Lower lobe of right lung (tissue), 2 donors: ENCODE measurements around the gene GTPBP6. TPM values are rescaled to one million over a fixed set of nuclear protein-coding genes. Genes with fewer than 3 reads are reported as not detected.

ENCODE experiments used
- ATAC-seq, 2 donors: fragments of 200-7000 bp; cut with Tn5 transposase; one replicate each; pipeline ENCODE4 v1.9.1; 2020 to 2022; ENCODE audit warnings: mild to moderate bottlenecking in 2 of 2, moderate library complexity in 2 of 2
- DNase-seq: peaks from one replicate; pipeline ENCODE4 v3.0.0-alpha.2; 2020
- H3K27ac ChIP-seq: fragments of 200-600 bp; one replicate; pipeline ENCODE4 v1.8.0; 2022
- H3K27me3 ChIP-seq: fragments of 200-600 bp; one replicate; pipeline ENCODE4 v1.8.0; 2022; ENCODE audit warnings: low read depth
- H3K36me3 ChIP-seq: fragments of 200-600 bp; one replicate; pipeline ENCODE4 v1.8.0; 2022; ENCODE audit warnings: mild to moderate bottlenecking
- H3K4me1 ChIP-seq: fragments of 200-600 bp; one replicate; pipeline ENCODE4 v1.8.0; 2022
- H3K4me3 ChIP-seq: fragments of 200-600 bp; one replicate; pipeline ENCODE4 v1.8.0; 2022; ENCODE audit warnings: mild to moderate bottlenecking
- H3K9me3 ChIP-seq: fragments of 200-600 bp; one replicate; pipeline ENCODE4 v1.8.0; 2022
- CTCF ChIP-seq: fragments of 200-600 bp; IDR thresholded peaks from one replicate; pipeline ENCODE4 v1.8.0; 2022; ENCODE audit warnings: antibody characterized with exemption, mild to moderate bottlenecking
- intact Hi-C: fragments of 100-400 bp; cut with DNase I; formaldehyde crosslinking; loops from one replicate; pipeline ENCODE4 v1.11.0; 2022
- total RNA-seq: library from RNA; stranded (reverse); fragmentation: NEBNext Ultra II Directional; extraction: Animal tissue kit (Norgen Biotek cat#: 25700); gene quantifications from one replicate; pipeline ENCODE4 v1.2.1, GENCODE V29; 2021
- donor health status: DM: no; HTN: yes; CAD: no; lungs with severe emphysema.

Gene GTPBP6
- total RNA-seq, 1 donor from 2014 or later = 47.1 TPM

- DNase-seq (no peak), ATAC-seq (no peak)
- Histone ChIP-seq H3K4me1 (peaks cover 6% of the 10 kb centered on the region), H3K9me3 (no peaks in the 10 kb centered on the region), H3K4me3 (no peak overlapping the region), H3K36me3 (peaks cover 7% of the 10 kb centered on the region), H3K27me3 (peaks cover 11% of the 10 kb centered on the region), H3K27ac (no peak overlapping the region)
- intact Hi-C loops = no loop called here
- TF ChIP-seq CTCF = no peak
These were observed 17.6 kb upstream of the GTPBP6 start for GRCh38 chrX:336227-336626.

- Histone ChIP-seq H3K4me3 (no peak overlapping the region), H3K27ac (no peak overlapping the region), H3K4me1 (peaks cover 11% of the 10 kb centered on the region), H3K9me3 (no peaks in the 10 kb centered on the region), H3K27me3 (peaks cover 15% of the 10 kb centered on the region), H3K36me3 (peaks cover 7% of the 10 kb centered on the region)
- DNase-seq (no peak), ATAC-seq (no peak)
- intact Hi-C loops = no loop called here
- no peak for TF ChIP-seq CTCF
These were observed 17.2 kb upstream of the GTPBP6 start for GRCh38 chrX:335758-336155.

GRCh38 chrX:334971-335757, 16.6 kb upstream of the GTPBP6 start:
- H3K36me3 ChIP-seq = peaks cover 7% of the 10 kb centered on the region
- H3K4me1 ChIP-seq = peaks cover 11% of the 10 kb centered on the region
- H3K27me3 ChIP-seq = peaks cover 21% of the 10 kb centered on the region
- intact Hi-C loops = no loop called here
- no peaks in the 10 kb centered on the region for H3K9me3 ChIP-seq
- H3K27ac ChIP-seq = no peak overlapping the region
- H3K4me3 ChIP-seq = no peak overlapping the region
- no peak for TF ChIP-seq CTCF
- no peak for ATAC-seq
- peak; percentile 45 for DNase-seq

- TF ChIP-seq CTCF = no peak
- Histone ChIP-seq H3K4me1 (peaks cover 11% of the 10 kb centered on the region), H3K4me3 (no peak overlapping the region), H3K27me3 (peaks cover 22% of the 10 kb centered on the region), H3K9me3 (no peaks in the 10 kb centered on the region), H3K27ac (no peak overlapping the region), H3K36me3 (peaks cover 7% of the 10 kb centered on the region)
- intact Hi-C loops = no loop called here
- ATAC-seq (no peak), DNase-seq (peak; percentile 38)
These were observed 15.8 kb upstream of the GTPBP6 start for GRCh38 chrX:334331-334891.

- DNase-seq (peak; percentile 36), ATAC-seq (no peak)
- intact Hi-C loops = no loop called here
- H3K4me1 ChIP-seq = peaks cover 11% of the 10 kb centered on the region
- peaks cover 7% of the 10 kb centered on the region for H3K36me3 ChIP-seq
- H3K9me3 ChIP-seq = no peaks in the 10 kb centered on the region
- H3K4me3 ChIP-seq = no peak overlapping the region
- peaks cover 22% of the 10 kb centered on the region for H3K27me3 ChIP-seq
- no peak for TF ChIP-seq CTCF
- H3K27ac ChIP-seq = no peak overlapping the region
These were observed 15.2 kb upstream of the GTPBP6 start for GRCh38 chrX:333611-334311.
